Trophoblast cell (in vitro differentiated cells and primary cell): ENCODE results near the gene SLFN13.

Source experiments
- DNase-seq, 2 donors: peaks; one replicate each; pipeline ENCODE4 v3.0.0-alpha.2; 2016
- H2AFZ ChIP-seq: 2 replicates; pipeline ENCODE4 v1.6.1; 2013; ENCODE audit warnings: low read length, moderate library complexity, mild to moderate bottlenecking; ENCODE audit not compliant: insufficient read depth, poor library complexity
- H2AK5ac ChIP-seq: 2 replicates; pipeline ENCODE4 v1.6.1; 2013; ENCODE audit warnings: mild to moderate bottlenecking, low read length
- H2BK120ac ChIP-seq: 2 replicates; pipeline ENCODE4 v1.6.1; 2013; ENCODE audit warnings: low read length, mild to moderate bottlenecking, moderate library complexity; ENCODE audit not compliant: insufficient read depth, poor library complexity
- H2BK12ac ChIP-seq: 2 replicates; pipeline ENCODE4 v1.6.1; 2013; ENCODE audit warnings: mild to moderate bottlenecking, low read length, moderate library complexity
- H2BK5ac ChIP-seq: 2 replicates; pipeline ENCODE4 v1.6.1; 2013; ENCODE audit warnings: low read length, low read depth, moderate library complexity, mild to moderate bottlenecking; ENCODE audit not compliant: poor library complexity
- H3K14ac ChIP-seq: 2 replicates; pipeline ENCODE4 v1.6.1; 2013; ENCODE audit warnings: mild to moderate bottlenecking, low read length
- H3K18ac ChIP-seq: 2 replicates; pipeline ENCODE4 v1.6.1; 2013; ENCODE audit warnings: mild to moderate bottlenecking, low read length
- H3K23ac ChIP-seq: 2 replicates; pipeline ENCODE4 v1.6.1; 2013; ENCODE audit warnings: low read length
- H3K27ac ChIP-seq: 2 replicates; pipeline ENCODE4 v1.5.1; 2013; ENCODE audit warnings: low read depth, mild to moderate bottlenecking, inconsistent platforms, low read length, moderate library complexity
- H3K27me3 ChIP-seq: 2 replicates; pipeline ENCODE4 v1.6.1; 2013; ENCODE audit warnings: inconsistent platforms, mild to moderate bottlenecking, low read length, moderate library complexity; ENCODE audit not compliant: insufficient read depth
- H3K36me3 ChIP-seq, 2 experiments: 1 replicate in 1 of 2; 2 replicates in 1 of 2; pipeline ENCODE4 v1.6.1; 2013; ENCODE audit warnings: low read length in 2 of 2, mild to moderate bottlenecking in 2 of 2, moderate library complexity in 1 of 2; ENCODE audit not compliant: insufficient read depth in 2 of 2, control insufficient read depth in 1 of 2
- H3K4ac ChIP-seq: 2 replicates; pipeline ENCODE4 v1.6.1; 2013; ENCODE audit warnings: low read depth, mild to moderate bottlenecking, low read length, moderate library complexity
- H3K4me1 ChIP-seq, 2 experiments: 1 replicate in 1 of 2; 2 replicates in 1 of 2; pipeline ENCODE4 v1.6.1; 2013; ENCODE audit warnings: low read length in 2 of 2, mild to moderate bottlenecking in 2 of 2, moderate library complexity in 1 of 2; ENCODE audit not compliant: insufficient read depth in 2 of 2, control insufficient read depth in 1 of 2
- H3K4me2 ChIP-seq: 2 replicates; pipeline ENCODE4 v1.6.1; 2013; ENCODE audit warnings: inconsistent platforms, mild to moderate bottlenecking, low read length, moderate library complexity
- H3K4me3 ChIP-seq: 2 replicates; pipeline ENCODE4 v1.5.1; 2013; ENCODE audit warnings: mild to moderate bottlenecking, low read depth, low read length, inconsistent platforms
- H3K79me1 ChIP-seq: one replicate; pipeline ENCODE4 v1.6.1; 2013; ENCODE audit warnings: low read length
- H3K79me2 ChIP-seq: 2 replicates; pipeline ENCODE4 v1.6.1; 2013; ENCODE audit warnings: low read length, mild to moderate bottlenecking; ENCODE audit not compliant: control insufficient read depth, insufficient read depth, poor library complexity
- H3K9ac ChIP-seq: 2 replicates; pipeline ENCODE4 v1.6.1; 2013; ENCODE audit warnings: mild to moderate bottlenecking, low read length
- H3K9me3 ChIP-seq: 2 replicates; pipeline ENCODE4 v1.6.1; 2013; ENCODE audit warnings: low read depth, mild to moderate bottlenecking, control low read depth, inconsistent platforms, low read length; ENCODE audit not compliant: insufficient read depth
- H4K12ac ChIP-seq: 2 replicates; pipeline ENCODE4 v1.6.1; 2013; ENCODE audit warnings: low read depth, mild to moderate bottlenecking, low read length, moderate library complexity
- H4K8ac ChIP-seq: 2 replicates; pipeline ENCODE4 v1.6.1; 2013; ENCODE audit warnings: low read depth, mild to moderate bottlenecking, low read length, moderate library complexity
- H4K91ac ChIP-seq: one replicate; pipeline ENCODE4 v1.6.1; 2013; ENCODE audit warnings: low read depth, mild to moderate bottlenecking, low read length, moderate library complexity
- WGBS: extraction: QIAGEN DNeasy Blood & Tissue Kit; methylation state at CpG from one replicate; pipeline ENCODE4 v1.1.7; 2013; ENCODE audit warnings: missing lambda C conversion rate; ENCODE audit not compliant: insufficient read length, insufficient coverage; ENCODE audit errors: extremely low coverage; 5-methylcytosine and 5-hydroxymethylcytosine counted together

Gene SLFN13

DNA sequence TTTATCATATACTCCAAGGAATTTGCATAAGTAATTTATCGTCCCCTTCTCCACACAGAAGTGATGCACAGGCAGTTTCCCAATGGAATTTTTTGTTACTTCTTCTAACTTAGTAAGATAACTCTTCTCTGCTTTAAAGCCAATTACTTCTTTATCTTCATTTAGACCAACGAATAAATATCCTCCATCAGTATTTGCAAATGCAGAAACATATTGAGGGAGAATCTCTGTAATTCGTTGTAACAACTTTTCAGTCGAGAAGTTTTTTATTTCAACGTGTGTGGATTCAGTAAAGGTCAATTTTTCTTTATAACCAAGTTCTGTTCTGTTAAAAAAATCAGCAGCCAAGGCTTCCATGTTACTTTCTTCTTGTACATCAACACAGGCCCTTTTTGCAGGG lies 30.7 kb upstream of the SLFN13 start:
- no peak overlapping the region for H2AFZ ChIP-seq
- H3K27me3 ChIP-seq: peaks cover 6% of the 10 kb centered on the region
- no peak overlapping the region for H4K12ac ChIP-seq
- no peak for DNase-seq
- H3K23ac ChIP-seq: no peak overlapping the region
- no peak overlapping the region for H3K4me3 ChIP-seq
- H3K79me2 ChIP-seq: no peaks in the 10 kb centered on the region
- H2BK120ac ChIP-seq: no peak overlapping the region
- no peak overlapping the region for H3K14ac ChIP-seq
- H3K4ac ChIP-seq: no peak overlapping the region
- no peak overlapping the region for H3K27ac ChIP-seq
- no peak overlapping the region for H2BK12ac ChIP-seq
- H3K79me1 ChIP-seq: no peaks in the 10 kb centered on the region
- H3K36me3 ChIP-seq: no peaks in the 10 kb centered on the region
- no peaks in the 10 kb centered on the region for H3K4me1 ChIP-seq
- H2AK5ac ChIP-seq: no peak overlapping the region
- no CpG with 5 or more reads among the region's 5 CpGs for WGBS
- no peak overlapping the region for H3K4me2 ChIP-seq
- H2BK5ac ChIP-seq: no peak overlapping the region
- H3K18ac ChIP-seq: no peak overlapping the region
- peaks cover 6% of the 10 kb centered on the region for H3K9me3 ChIP-seq
- H4K8ac ChIP-seq: no peak overlapping the region
- no peak overlapping the region for H4K91ac ChIP-seq
- H3K9ac ChIP-seq: no peak overlapping the region

DNA sequence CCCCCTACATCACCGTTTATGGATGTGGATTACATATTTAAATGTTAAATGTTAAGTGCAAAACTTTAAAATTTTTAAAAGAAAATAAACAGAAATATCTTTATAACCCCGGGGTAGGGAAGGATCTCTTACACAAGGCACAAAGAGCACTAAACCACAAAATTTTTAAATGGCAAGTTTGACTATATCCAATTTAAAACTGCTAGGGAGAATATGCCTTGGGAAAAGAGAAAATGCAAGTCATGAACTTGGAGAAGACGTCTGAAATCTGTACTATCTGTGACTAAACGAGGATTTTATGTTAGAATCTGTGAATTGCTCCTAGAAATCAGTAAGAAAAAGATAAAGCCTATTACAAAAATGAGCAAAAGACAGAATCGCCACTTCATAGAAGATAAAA lies 28.7 kb upstream of the SLFN13 start:
- H4K91ac ChIP-seq: no peak overlapping the region
- H4K8ac ChIP-seq: no peak overlapping the region
- WGBS: no CpG with 5 or more reads among the region's 5 CpGs
- H2AK5ac ChIP-seq: no peak overlapping the region
- no peaks in the 10 kb centered on the region for H3K4me1 ChIP-seq
- no peak overlapping the region for H3K9ac ChIP-seq
- H3K14ac ChIP-seq: no peak overlapping the region
- H3K27me3 ChIP-seq: peaks cover under 1% of the 10 kb centered on the region
- no peak overlapping the region for H2BK120ac ChIP-seq
- no peak for DNase-seq
- no peaks in the 10 kb centered on the region for H3K79me1 ChIP-seq
- no peak overlapping the region for H3K4ac ChIP-seq
- no peak overlapping the region for H3K4me2 ChIP-seq
- no peak overlapping the region for H3K4me3 ChIP-seq
- H3K79me2 ChIP-seq: no peaks in the 10 kb centered on the region
- H3K36me3 ChIP-seq: no peaks in the 10 kb centered on the region
- peaks cover under 1% of the 10 kb centered on the region for H3K9me3 ChIP-seq
- H3K27ac ChIP-seq: no peak overlapping the region
- H3K23ac ChIP-seq: no peak overlapping the region
- H3K18ac ChIP-seq: no peak overlapping the region
- no peak overlapping the region for H4K12ac ChIP-seq
- no peak overlapping the region for H2BK12ac ChIP-seq
- no peak overlapping the region for H2AFZ ChIP-seq
- H2BK5ac ChIP-seq: no peak overlapping the region

DNA sequence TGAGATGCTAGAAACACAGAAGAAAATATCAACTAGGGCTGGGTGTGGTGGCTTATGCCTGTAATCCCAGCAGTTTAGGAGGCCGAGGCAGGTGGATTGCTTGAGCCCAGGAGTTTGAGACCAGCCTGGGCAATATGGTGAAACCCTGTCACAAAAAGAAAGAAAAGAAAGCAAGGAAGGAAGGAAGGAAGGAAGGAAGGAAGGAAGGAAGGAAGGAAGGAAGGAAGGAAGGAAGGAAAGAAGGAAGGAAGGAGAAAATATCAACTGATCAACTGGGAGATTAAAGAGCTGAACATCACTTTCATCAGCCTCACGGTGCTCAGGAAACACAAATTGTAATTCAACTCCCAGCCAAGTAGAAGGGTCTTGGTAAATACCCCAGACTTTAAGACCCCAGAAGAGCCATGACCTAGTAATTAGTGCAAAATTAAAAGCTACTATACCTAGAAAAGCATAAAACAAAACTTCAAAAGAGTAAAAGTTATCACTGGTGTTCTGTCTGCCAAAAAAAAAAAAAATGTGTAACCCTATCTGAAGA lies 27.8 kb upstream of the SLFN13 start:
- Histone ChIP-seq H3K27me3 (no peaks in the 10 kb centered on the region), H2BK5ac (no peak overlapping the region), H3K9ac (no peak overlapping the region), H3K4ac (no peak overlapping the region), H2BK120ac (no peak overlapping the region), H3K79me2 (no peaks in the 10 kb centered on the region), H3K9me3 (no peaks in the 10 kb centered on the region), H3K23ac (no peak overlapping the region), H4K8ac (no peak overlapping the region), H3K4me3 (no peak overlapping the region), H3K18ac (no peak overlapping the region), H3K79me1 (no peaks in the 10 kb centered on the region), H3K4me1 (no peaks in the 10 kb centered on the region), H4K12ac (no peak overlapping the region), H2AFZ (no peak overlapping the region), H3K4me2 (no peak overlapping the region), H3K14ac (no peak overlapping the region), H3K27ac (no peak overlapping the region), H2AK5ac (no peak overlapping the region), H4K91ac (no peak overlapping the region), H3K36me3 (no peaks in the 10 kb centered on the region), H2BK12ac (no peak overlapping the region)
- no peak for DNase-seq
- WGBS: no CpG with 5 or more reads among the region's 2 CpGs

DNA sequence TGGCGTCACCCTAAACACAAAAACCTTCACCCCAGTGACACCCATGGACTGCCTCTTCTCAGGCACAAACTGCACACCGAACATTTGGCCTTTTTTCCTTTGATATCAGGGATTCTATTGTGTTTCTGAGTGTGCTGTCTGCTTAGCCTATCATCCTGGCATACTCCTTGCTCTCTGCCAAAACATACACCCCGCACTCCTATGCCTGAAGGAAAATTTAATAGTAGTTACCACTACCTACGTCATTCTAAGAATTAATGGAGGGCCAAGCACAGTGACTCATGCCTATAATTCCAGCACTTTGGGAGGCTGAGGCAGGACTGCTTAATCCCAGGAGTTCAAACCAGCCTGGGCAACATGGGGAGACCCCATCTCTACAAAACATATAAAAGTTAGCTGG lies 19.9 kb upstream of the SLFN13 start:
- no peaks in the 10 kb centered on the region for H3K27me3 ChIP-seq
- H3K4me3 ChIP-seq: no peak overlapping the region
- no CpG with 5 or more reads among the region's 4 CpGs for WGBS

More for the DNA sequence above, 19.9 kb upstream of the SLFN13 start:
- H4K91ac ChIP-seq: no peak overlapping the region
- H3K36me3 ChIP-seq: no peaks in the 10 kb centered on the region
- no peak overlapping the region for H2BK5ac ChIP-seq
- no peak overlapping the region for H3K18ac ChIP-seq
- H3K4me1 ChIP-seq: no peaks in the 10 kb centered on the region
- no peaks in the 10 kb centered on the region for H3K9me3 ChIP-seq
- H2BK12ac ChIP-seq: no peak overlapping the region
- no peak overlapping the region for H3K4ac ChIP-seq
- no peak overlapping the region for H2AFZ ChIP-seq
- no peak overlapping the region for H3K9ac ChIP-seq
- no peak overlapping the region for H3K23ac ChIP-seq
- H3K27ac ChIP-seq: no peak overlapping the region
- no peaks in the 10 kb centered on the region for H3K79me1 ChIP-seq
- H2AK5ac ChIP-seq: no peak overlapping the region
- H2BK120ac ChIP-seq: no peak overlapping the region
- H3K14ac ChIP-seq: no peak overlapping the region
- H4K12ac ChIP-seq: no peak overlapping the region
- H3K79me2 ChIP-seq: no peaks in the 10 kb centered on the region
- H3K4me2 ChIP-seq: no peak overlapping the region
- DNase-seq: no peak
- H4K8ac ChIP-seq: no peak overlapping the region
